HepG2 (cell line): ENCODE measurements around the gene ROPN1B. TPM values are rescaled to one million over a fixed set of nuclear protein-coding genes. Genes with fewer than 3 reads are reported as not detected.
A peak's percentile ranks its signal among the peaks of the same experiment; 100 is the strongest.

Experiments
- ARHGAP35 ChIP-seq: sonication (generic); formaldehyde crosslinking; IDR thresholded peaks from 2 replicates; pipeline ENCODE4 v1.9.0; 2022; ENCODE audit warnings: mild to moderate bottlenecking, inconsistent platforms, moderate library complexity, missing genetic modification reagents, borderline replicate concordance
- EP300 ChIP-seq, 3 experiments: sonication (generic) in 1 of 3; formaldehyde crosslinking in 1 of 3; IDR thresholded peaks; 2 replicates each; pipeline versions ENCODE4 v1.5.1 to v1.6.1; 2011 to 2020; ENCODE audit warnings: low read depth in 2 of 3, low read length in 2 of 3, borderline replicate concordance in 1 of 3, improper control_type of control experiment in 1 of 3, mild to moderate bottlenecking in 1 of 3, missing genetic modification reagents in 1 of 3, moderate library complexity in 1 of 3
- GABPA ChIP-seq, 2 experiments: IDR thresholded peaks; 2 replicates each; pipeline ENCODE4 v1.6.1; 2011 to 2016; ENCODE audit warnings: low read depth in 2 of 2, low read length in 1 of 2, missing biosample characterization in 1 of 2, missing genetic modification characterization in 1 of 2
- GABPB1 ChIP-seq: IDR thresholded peaks from 2 replicates; pipeline ENCODE4 v1.6.1; 2016; ENCODE audit warnings: mild to moderate bottlenecking, missing genetic modification reagents, moderate library complexity, missing compliant biosample characterization
- HNRNPLL ChIP-seq: fragments of 200-400 bp; formaldehyde crosslinking; IDR thresholded peaks from 2 replicates; pipeline ENCODE4 v1.6.1; 2017; ENCODE audit warnings: mild to moderate bottlenecking, low read depth, low read length; ENCODE audit not compliant: poor library complexity, severe bottlenecking
- HOXA3 ChIP-seq: sonication (generic); formaldehyde crosslinking; IDR thresholded peaks from 2 replicates; pipeline ENCODE4 v1.5.0; 2020; ENCODE audit warnings: missing genetic modification reagents
- IRX3 ChIP-seq: sonication (generic); formaldehyde crosslinking; IDR thresholded peaks from 2 replicates; pipeline ENCODE4 v1.8.1; 2023; ENCODE audit warnings: mild to moderate bottlenecking, low read depth, missing genetic modification reagents, borderline replicate concordance
- KAT8 ChIP-seq: IDR thresholded peaks from 2 replicates; pipeline ENCODE4 v1.6.1; 2016; ENCODE audit warnings: missing genetic modification reagents, missing compliant biosample characterization
- MNT ChIP-seq: fragments of 450-650 bp; IDR thresholded peaks from 2 replicates; pipeline ENCODE4 v1.6.1; 2016
- NR2C2 ChIP-seq: sonication (generic); formaldehyde crosslinking; IDR thresholded peaks from 2 replicates; pipeline ENCODE4 v1.4.0; 2020; ENCODE audit warnings: missing genetic modification reagents, mild to moderate bottlenecking, moderate library complexity, borderline replicate concordance
- PATZ1 ChIP-seq: sonication (generic); formaldehyde crosslinking; IDR thresholded peaks from 2 replicates; pipeline ENCODE4 v1.4.0; 2020; ENCODE audit warnings: missing genetic modification reagents
- POGZ ChIP-seq: sonication (generic); formaldehyde crosslinking; IDR thresholded peaks from 2 replicates; pipeline ENCODE4 v1.4.0; 2020; ENCODE audit warnings: mild to moderate bottlenecking, missing genetic modification reagents
- RBFOX2 ChIP-seq: fragments of 200-400 bp; formaldehyde crosslinking; IDR thresholded peaks from 2 replicates; pipeline ENCODE4 v1.6.1; 2017; ENCODE audit warnings: low read depth, mild to moderate bottlenecking, low read length
- SAP130 ChIP-seq: IDR thresholded peaks from 2 replicates; pipeline ENCODE4 v1.6.1; 2016; ENCODE audit warnings: low read depth
- TAF1 ChIP-seq: sonication (generic); formaldehyde crosslinking; IDR thresholded peaks from 2 replicates; pipeline ENCODE4 v1.4.0; 2020; ENCODE audit warnings: missing genetic modification reagents
- WIZ ChIP-seq: sonication (generic); formaldehyde crosslinking; IDR thresholded peaks from 2 replicates; pipeline ENCODE4 v1.5.1; 2020; ENCODE audit warnings: mild to moderate bottlenecking, missing genetic modification reagents
- ZFX ChIP-seq: sonication (generic); formaldehyde crosslinking; IDR thresholded peaks from 2 replicates; pipeline ENCODE4 v1.4.0; 2020; ENCODE audit warnings: mild to moderate bottlenecking, low read depth, missing genetic modification reagents, moderate library complexity
- ZNF263 ChIP-seq: sonication (generic); formaldehyde crosslinking; IDR thresholded peaks from 2 replicates; pipeline ENCODE4 v1.4.0; 2020; ENCODE audit warnings: missing genetic modification reagents
- ZNF768 ChIP-seq: sonication (generic); formaldehyde crosslinking; IDR thresholded peaks from 2 replicates; pipeline ENCODE4 v1.4.0; 2020; ENCODE audit warnings: missing genetic modification reagents
- ZXDC ChIP-seq: sonication (generic); formaldehyde crosslinking; IDR thresholded peaks from 2 replicates; pipeline ENCODE4 v1.5.0; 2020; ENCODE audit warnings: mild to moderate bottlenecking, missing genetic modification reagents
- polyA plus RNA-seq, 8 experiments: library from polyadenylated mRNA; depleted of rRNA in 3 of 8; stranded (reverse) in 7 of 8; unstranded in 1 of 8; fragments of >200 nt; fragmentation: Illumina TruSeq in 4 of 8; extraction: Trizol in 4 of 8; gene quantifications; 2 replicates each; pipeline versions ENCODE4 v1.2.1 to v1.2.3, GENCODE V29; 2011 to 2016; ENCODE audit warnings: low read depth in 4 of 8, missing spikeins in 1 of 8, mixed read lengths in 1 of 8; ENCODE audit not compliant: insufficient read depth in 1 of 8
- total RNA-seq, 5 experiments: library from RNA; depleted of rRNA; stranded (reverse); fragments of >200 nt; fragmentation: Illumina TruSeq; extraction: Trizol; gene quantifications; 2 replicates each; pipeline ENCODE4 v1.2.3, GENCODE V29; 2016; ENCODE audit warnings: low read depth in 1 of 5

ROPN1B gene
- total and polyA plus RNA-seq, 2 of the 13 experiments (the other 11 are each of a cell fraction or from before 2014, with no cell fraction given): not detected

GRCh38 chr3:125990253-125990970, 21.4 kb downstream of the ROPN1B start (continued):
- peak; percentile 36; the same call in 1 of the 2 replicates for TF ChIP-seq HOXA3 (CRISPR knock-in tag)
- peak; percentile 17; the same call in 1 of the 2 replicates for TF ChIP-seq ZNF768 (CRISPR knock-in tag)
- peak; percentile 32 for TF ChIP-seq PATZ1 (CRISPR knock-in tag)
- peak; percentile 91 for TF ChIP-seq GABPB1 (CRISPR knock-in tag)
- TF ChIP-seq ZXDC (CRISPR knock-in tag): 0 out of 2 replicates have a peak, but pooled peaks have one; percentile 39
- 0 out of 2 replicates have a peak, but pooled peaks have one; percentile 49 for TF ChIP-seq IRX3 (CRISPR knock-in tag)
- no peak for TF ChIP-seq MNT
- 0 out of 2 replicates have a peak, but pooled peaks have one; percentile 54 for TF ChIP-seq POGZ (CRISPR knock-in tag)
- TF ChIP-seq ZNF263 (CRISPR knock-in tag): no peak
- no peak for TF ChIP-seq ARHGAP35 (CRISPR knock-in tag)
- TF ChIP-seq EP300 (IDR thresholded peaks at IDR 0.05; ENCODE audit: low read depth in 2 of 2, low read length in 2 of 2): 0 out of 4 replicates have a peak, but pooled peaks of 1 of the 2 experiments have one; percentile 13
- TF ChIP-seq EP300 (CRISPR knock-in tag; IDR thresholded peaks at IDR 0.05; ENCODE audit: borderline replicate concordance): no peak
- TF ChIP-seq RBFOX2: peak; percentile 26; the same call in 1 of the 2 replicates
- peak; percentile 69; the same call in 1 of the 2 replicates for TF ChIP-seq WIZ
- TF ChIP-seq HNRNPLL: peak; percentile 43
- peak; percentile 88 for TF ChIP-seq ZFX
- TF ChIP-seq NR2C2: peak; percentile 63; the same call in 1 of the 2 replicates
- TF ChIP-seq GABPA (IDR thresholded peaks at IDR 0.05; ENCODE audit: low read depth, low read length): peak; percentile 77
- TF ChIP-seq GABPA (CRISPR knock-in tag; IDR thresholded peaks at IDR 0.05; ENCODE audit: low read depth): peak; percentile 94
- peak; percentile 53 for TF ChIP-seq SAP130 (CRISPR knock-in tag)
- TF ChIP-seq KAT8 (CRISPR knock-in tag): peak; percentile 57
- peak; percentile 46 for TF ChIP-seq TAF1 (CRISPR knock-in tag)
